ENCODE data around the gene ZSCAN31.

Gene ZSCAN31

GRCh38 chr6:28303570-28303969, 32.4 kb downstream of the ZSCAN31 start:
- Mint-ChIP-seq H3K36me3 (peaks cover 4% of the 10 kb centered on the region), H3K27me3 (peaks cover 8% of the 10 kb centered on the region), H3K4me3 (no peak overlapping the region), H3K9me3 (peaks cover 12% of the 10 kb centered on the region), H3K4me1 (peaks cover 12% of the 10 kb centered on the region), H3K27ac (peak overlapping the region; percentile 82)

DNA sequence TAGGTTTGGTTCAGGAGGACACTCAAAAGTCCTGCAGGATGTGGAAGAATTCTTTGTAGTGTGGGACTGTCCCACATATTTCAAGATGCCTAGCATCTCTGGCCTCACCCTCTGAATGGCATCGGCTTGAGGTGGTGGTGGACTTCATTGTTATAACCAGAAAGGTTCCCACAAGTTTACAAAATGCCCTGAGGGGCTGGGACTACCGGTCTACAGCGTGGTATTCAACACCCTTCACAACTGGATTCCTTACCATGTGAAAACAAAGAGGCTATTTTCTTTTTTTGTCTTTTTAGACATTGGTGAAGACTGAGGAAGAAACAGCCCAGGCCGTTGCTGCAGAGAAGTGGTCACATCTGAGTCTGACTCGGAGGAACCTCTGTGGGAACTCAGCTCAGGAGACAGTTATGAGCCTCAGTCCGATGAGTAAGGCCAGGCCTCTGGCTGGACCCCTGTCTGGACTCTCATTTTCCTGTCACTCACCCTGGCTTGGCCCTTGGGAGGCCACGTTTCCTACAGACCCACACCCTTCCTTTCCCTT, 39.4 kb downstream of the ZSCAN31 start:
- peaks cover 6% of the 10 kb centered on the region for H3K36me3 Mint-ChIP-seq
- no peaks in the 10 kb centered on the region for H3K9me3 Mint-ChIP-seq
- no peaks in the 10 kb centered on the region for H3K4me1 Mint-ChIP-seq
- no peak overlapping the region for H3K27ac Mint-ChIP-seq
- no peak overlapping the region for H3K4me3 Mint-ChIP-seq
- H3K27me3 Mint-ChIP-seq, result no peaks in the 10 kb centered on the region

DNA sequence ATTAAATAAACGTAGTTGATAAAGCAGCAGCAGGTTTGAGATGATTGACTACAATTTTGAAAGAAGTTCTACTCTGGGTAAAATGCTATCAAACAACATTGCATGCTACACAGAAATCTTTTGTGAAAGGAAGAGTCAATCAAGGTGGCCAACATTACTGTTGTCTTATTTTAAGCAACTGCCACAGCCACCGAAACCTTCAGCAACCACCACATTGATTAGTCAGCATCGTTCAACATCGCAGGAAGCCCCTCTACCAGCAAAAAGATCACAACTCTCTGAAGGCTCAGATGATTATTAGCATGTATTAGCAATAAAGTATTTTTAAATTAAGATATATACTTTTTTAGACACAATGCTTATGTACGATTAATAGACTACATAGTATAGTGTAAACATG, 40.6 kb downstream of the ZSCAN31 start:
- H3K4me1 Mint-ChIP-seq, result no peaks in the 10 kb centered on the region
- peaks cover 2% of the 10 kb centered on the region for H3K36me3 Mint-ChIP-seq
- H3K27me3 Mint-ChIP-seq, result no peaks in the 10 kb centered on the region

GRCh38 chr6:28291573-28291972, 44.4 kb downstream of the ZSCAN31 start:
- no peaks in the 10 kb centered on the region for H3K9me3 Mint-ChIP-seq
- H3K27me3 Mint-ChIP-seq, result peaks cover 6% of the 10 kb centered on the region
- H3K4me3 Mint-ChIP-seq, result no peak overlapping the region
- no peaks in the 10 kb centered on the region for H3K4me1 Mint-ChIP-seq
- H3K36me3 Mint-ChIP-seq, result peaks cover 1% of the 10 kb centered on the region
- no peak overlapping the region for H3K27ac Mint-ChIP-seq

More for the DNA sequence above, 40.6 kb downstream of the ZSCAN31 start:
- Mint-ChIP-seq H3K4me3 (no peak overlapping the region), H3K9me3 (no peaks in the 10 kb centered on the region), H3K27ac (no peak overlapping the region)

DNA sequence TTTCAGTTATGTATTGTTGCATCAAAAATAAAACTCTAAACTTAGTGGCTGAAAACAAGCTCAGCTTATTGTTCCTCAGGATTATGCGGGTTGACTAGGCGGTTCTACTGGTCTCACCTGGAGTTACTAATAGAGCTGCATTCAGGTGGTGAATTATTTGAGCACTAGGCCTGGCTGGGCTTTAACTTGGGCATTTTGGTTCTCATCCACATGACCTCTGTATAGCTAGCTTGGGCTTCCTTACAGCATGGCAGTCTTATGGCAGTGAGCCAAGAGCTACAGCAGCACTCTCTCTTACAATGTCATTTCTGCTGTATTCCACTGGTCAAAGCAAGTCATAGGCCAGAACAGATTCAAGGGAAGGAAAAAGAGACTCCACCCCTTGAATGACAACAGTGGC, 53.0 kb downstream of the ZSCAN31 start:
- Mint-ChIP-seq H3K4me3 (no peak overlapping the region), H3K4me1 (peaks cover 12% of the 10 kb centered on the region), H3K36me3 (peaks cover 9% of the 10 kb centered on the region), H3K27me3 (peaks cover 35% of the 10 kb centered on the region), H3K27ac (no peak overlapping the region), H3K9me3 (peaks cover 7% of the 10 kb centered on the region)

DNA sequence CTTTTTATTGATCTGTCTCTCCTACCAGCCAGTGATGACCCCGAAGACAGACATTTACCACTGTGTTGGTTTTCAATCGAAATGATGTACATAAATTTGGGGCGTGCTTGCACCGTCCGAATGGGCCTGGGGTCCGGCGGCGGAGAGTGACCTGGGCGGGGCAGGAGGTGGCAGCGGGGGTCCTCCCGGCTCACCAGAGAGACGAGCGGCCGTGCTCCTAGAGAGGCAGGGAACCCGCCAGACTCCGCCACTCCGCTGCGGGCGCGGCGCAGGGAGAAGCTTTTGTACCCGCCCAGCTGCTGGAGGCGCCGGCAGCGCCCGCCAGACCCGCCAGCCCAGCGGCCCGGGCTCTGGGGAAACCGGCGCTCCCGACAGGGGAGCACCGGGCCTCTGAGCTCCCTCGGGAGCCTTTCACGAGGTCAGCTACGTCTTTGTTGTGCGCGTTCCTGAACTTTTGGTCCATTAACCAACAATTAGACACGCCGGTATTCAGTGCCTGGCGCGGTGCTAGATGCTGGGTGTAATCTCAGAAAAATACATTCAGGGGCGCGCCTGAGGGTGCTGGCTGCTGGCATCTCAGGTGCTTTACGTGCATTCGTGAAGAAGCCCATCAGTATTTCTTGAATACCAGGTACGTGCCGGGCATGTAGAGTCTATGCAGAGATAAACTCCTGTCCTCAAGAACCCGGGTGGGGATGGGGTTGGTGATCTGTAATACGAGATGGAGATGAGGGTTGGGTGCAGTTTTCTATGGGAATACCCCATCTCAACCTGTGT, 54.5 kb downstream of the ZSCAN31 start, which contains the start of gene PGBD1:
Gene PGBD1 (plus strand): TSS at position 285 of the 777 bp plus-strand sequence. CDS start 2,242 bp downstream, outside the sequence.
- Mint-ChIP-seq H3K27ac (peak within 1 kb of the TSS; percentile 2), H3K9me3 (peaks cover 7% of the 10 kb centered on the region), H3K36me3 (peaks cover 14% of the 10 kb centered on the region), H3K27me3 (peaks cover 29% of the 10 kb centered on the region), H3K4me3 (peak within 1 kb of the TSS; percentile 84), H3K4me1 (peaks cover 12% of the 10 kb centered on the region)

GRCh38 chr6:28280595-28281287, 55.2 kb downstream of the ZSCAN31 start:
- peak overlapping the region; percentile 84 for H3K4me3 Mint-ChIP-seq
- peaks cover 12% of the 10 kb centered on the region for H3K4me1 Mint-ChIP-seq
- H3K27me3 Mint-ChIP-seq, result peaks cover 29% of the 10 kb centered on the region
- H3K27ac Mint-ChIP-seq, result no peak overlapping the region
- H3K36me3 Mint-ChIP-seq, result peaks cover 18% of the 10 kb centered on the region
- H3K9me3 Mint-ChIP-seq, result peaks cover 7% of the 10 kb centered on the region

GRCh38 chr6:28277746-28278145, 58.2 kb downstream of the ZSCAN31 start:
- peaks cover 33% of the 10 kb centered on the region for H3K36me3 Mint-ChIP-seq
- H3K9me3 Mint-ChIP-seq, result peaks cover 6% of the 10 kb centered on the region
- no peak overlapping the region for H3K27ac Mint-ChIP-seq
- no peak overlapping the region for H3K4me3 Mint-ChIP-seq
- H3K27me3 Mint-ChIP-seq, result peaks cover 13% of the 10 kb centered on the region
- H3K4me1 Mint-ChIP-seq, result peaks cover 21% of the 10 kb centered on the region

DNA sequence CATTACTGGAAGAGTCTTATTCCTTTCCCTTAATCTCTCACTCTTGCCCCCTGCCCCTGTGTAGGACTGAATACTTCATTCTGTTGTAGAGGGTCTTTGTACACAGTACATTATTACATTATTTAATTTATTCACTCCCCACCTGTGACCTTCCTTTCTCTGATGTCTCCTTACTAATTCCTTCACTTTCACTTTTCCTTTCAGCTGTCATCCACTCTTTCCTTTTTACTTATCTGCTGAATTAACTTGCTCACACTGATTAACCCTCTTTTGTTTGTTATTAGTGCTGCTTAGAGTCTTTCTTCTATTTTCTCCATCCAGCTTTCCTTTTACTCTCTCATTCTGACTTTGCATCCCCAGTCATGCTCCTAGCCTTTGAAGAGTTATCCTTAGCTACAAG, 61.1 kb downstream of the ZSCAN31 start:
- no peaks in the 10 kb centered on the region for H3K9me3 Mint-ChIP-seq
- peaks cover 26% of the 10 kb centered on the region for H3K4me1 Mint-ChIP-seq
- peak overlapping the region; percentile 20 for H3K27ac Mint-ChIP-seq
- H3K36me3 Mint-ChIP-seq, result peaks cover 40% of the 10 kb centered on the region
- H3K27me3 Mint-ChIP-seq, result no peaks in the 10 kb centered on the region
- no peak overlapping the region for H3K4me3 Mint-ChIP-seq

Measured in activated naive CD4-positive, alpha-beta T cell treated with anti-CD3 and anti-CD28 coated beads, Interleukin-2, amount 50 U/mL, for 24 hours (primary cell).